Gastroesophageal sphincter (tissue), 4 donors: Measurements from ENCODE around the gene NPHP1. TPM values are rescaled to one million over a fixed set of nuclear protein-coding genes. Genes with fewer than 3 reads are reported as not detected.

ENCODE experiments used
- small RNA-seq, 4 donors: library from RNA; depleted of rRNA; stranded (forward); fragments of <200 nt; gene quantifications; one replicate each; pipeline ENCODE3, GENCODE V24; 2016
- total RNA-seq, 4 donors: library from RNA; depleted of rRNA; stranded (reverse); fragments of >200 nt; gene quantifications; one replicate each; pipeline ENCODE4 v1.1.0, GENCODE V29; 2016

The NPHP1 gene
- total RNA-seq, 4 donors from 2014 or later: 8.2 to 19.5 (median 9.9) TPM

Small RNA genes within 50 kb of the gene (small RNA-seq; reads per million reads assigned to genes)
- 0 reads per million in 4 donors for gene MIR4436B1

Other genes starting within 250 kb of the NPHP1 start
- 10 to 100 TPM in 3 of 4 donors, 1 to 10 TPM in 1; 2.5 to 28.3 (median 14.8) TPM for gene MALL, start 89.2 kb downstream of the NPHP1 start, total RNA-seq
- gene MTLN, start 7.5 kb upstream of the NPHP1 start, total RNA-seq: 100 to 1,000 TPM in 3 of 4 donors, 10 to 100 TPM in 1; 81.1 to 170 (median 147) TPM